Measurements from ENCODE around the gene VAT1L.

- TF ChIP-seq TAF1 (IDR thresholded peaks at IDR 0.05; ENCODE audit: low read depth, low read length) (no peak), POLR2AphosphoS5 (IDR thresholded peaks at IDR 0.05; ENCODE audit: low read depth, low read length) (no peak), POLR2A (IDR thresholded peaks at IDR 0.05; ENCODE audit: low read depth, low read length) (no peak), SPI1 (IDR thresholded peaks at IDR 0.05; ENCODE audit: low read depth, low read length) (no peak), PAX5 (IDR thresholded peaks at IDR 0.05; ENCODE audit: insufficient read depth, low read length, severe bottlenecking) (no peak)
These were observed 108.2 kb downstream of the VAT1L start for GRCh38 chr16:77896415-77897128.

All from GM12891 (cell line).